Caco-2 (cell line): ENCODE measurements around the gene CORO7. TPM values are rescaled to one million over a fixed set of nuclear protein-coding genes. Genes with fewer than 3 reads are reported as not detected.

Experiments
- BruUV-seq: library from RNA; stranded (reverse); fragments of 400-500 nt; replicated peaks from 2 replicates; lab custom pipeline; 2021; lab: Mats Ljungman, UMichigan
- CTCF ChIA-PET: fragments of 300-600 bp; sonication (Branson Sonifier 250); formaldehyde crosslinking; loops from one replicate; lab custom pipeline; 2022; ENCODE audit warnings: antibody characterized with exemption; lab: Charles Lee
- POLR2A ChIA-PET: fragments of 300-600 bp; sonication (Branson Sonifier 250); formaldehyde crosslinking; loops from one replicate; lab custom pipeline; 2022; ENCODE audit warnings: antibody characterized with exemption; lab: Charles Lee
- DNase-seq, 2 experiments: peaks; one replicate each; pipeline versions ENCODE4 v3.0.0 to v3.0.0-alpha.2; 2020 to 2022
- H3K27me3 ChIP-seq: replicated peaks from 2 replicates; pipeline ENCODE4 v1.6.0; 2011; ENCODE audit warnings: low read length; ENCODE audit not compliant: control insufficient read depth, insufficient read depth
- H3K36me3 ChIP-seq: 2 replicates; pipeline ENCODE4 v1.5.1; 2011; ENCODE audit warnings: low read length; ENCODE audit not compliant: control insufficient read depth, insufficient read depth
- H3K4me1 ChIP-seq: fragments of 250-450 bp; sonication (Bioruptor Pico); 2 replicates; pipeline ENCODE4 v1.5.1; 2020; ENCODE audit warnings: mild to moderate bottlenecking
- H3K4me3 ChIP-seq: 2 replicates; pipeline ENCODE4 v1.5.1; 2011; ENCODE audit warnings: low read depth, mild to moderate bottlenecking, control low read depth, low read length
- H3K9me3 ChIP-seq: fragments of 250-450 bp; sonication (Bioruptor Pico); 2 replicates; pipeline ENCODE4 v1.5.1; 2020; ENCODE audit warnings: mild to moderate bottlenecking, moderate library complexity
- H3K27ac Mint-ChIP-seq: one replicate; pipeline ENCODE4 v1.8.0; 2022; ENCODE audit warnings: mixed read lengths; ENCODE audit not compliant: unreplicated experiment
- H3K27me3 Mint-ChIP-seq: one replicate; pipeline ENCODE4 v1.8.0; 2022; ENCODE audit warnings: mixed read lengths; ENCODE audit not compliant: insufficient read depth, unreplicated experiment
- H3K36me3 Mint-ChIP-seq: one replicate; pipeline ENCODE4 v1.8.0; 2022; ENCODE audit warnings: mild to moderate bottlenecking, mixed read lengths; ENCODE audit not compliant: insufficient read depth, unreplicated experiment
- H3K4me1 Mint-ChIP-seq: one replicate; pipeline ENCODE4 v1.8.0; 2022; ENCODE audit warnings: low read depth, mixed read lengths; ENCODE audit not compliant: unreplicated experiment
- H3K4me3 Mint-ChIP-seq: one replicate; pipeline ENCODE4 v1.8.0; 2022; ENCODE audit warnings: mild to moderate bottlenecking, moderate library complexity, mixed read lengths; ENCODE audit not compliant: unreplicated experiment
- H3K9me3 Mint-ChIP-seq: one replicate; pipeline ENCODE4 v1.8.0; 2022; ENCODE audit warnings: mixed read lengths; ENCODE audit not compliant: unreplicated experiment
- CTCF ChIP-seq, 2 experiments: fragments of 200-600 bp in 1 of 2; IDR thresholded peaks; 1 replicate in 1 of 2; 2 replicates in 1 of 2; pipeline versions ENCODE4 v1.5.1 to v1.8.0; 2011 to 2022; ENCODE audit warnings: antibody characterized with exemption in 1 of 2, control low read depth in 1 of 2, inconsistent platforms in 1 of 2, low read depth in 1 of 2, low read length in 1 of 2, mild to moderate bottlenecking in 1 of 2, moderate library complexity in 1 of 2; ENCODE audit not compliant: insufficient read depth in 1 of 2, severe bottlenecking in 1 of 2, unreplicated experiment in 1 of 2
- intact Hi-C: fragments of 100-400 bp; cut with micrococcal nuclease; formaldehyde crosslinking; loops from one replicate; pipeline ENCODE4 v1.10.0; 2022; ENCODE audit not compliant: unreplicated experiment
- total RNA-seq: library from RNA; stranded (reverse); gene quantifications from 2 replicates; pipeline ENCODE4 v1.2.3, GENCODE V29; 2022

The CORO7 gene
- total RNA-seq, 1 experiment from 2014 or later, result 23.1 TPM

- no peak for DNase-seq
- no peak for TF ChIP-seq CTCF (IDR thresholded peaks at IDR 0.05; ENCODE audit: insufficient read depth in 1 of 2, low read depth in 1 of 2, low read length in 1 of 2, severe bottlenecking in 1 of 2, unreplicated experiment in 1 of 2)
- Histone ChIP-seq H3K36me3 (no peaks in the 10 kb centered on the region; the same call in 1 of the 2 replicates), H3K9me3 (no peaks in the 10 kb centered on the region), H3K4me3 (no peak overlapping the region), H3K27me3 (no peaks in the 10 kb centered on the region), H3K4me1 (no peaks in the 10 kb centered on the region)
- no peaks in the 10 kb centered on the region for H3K9me3 Mint-ChIP-seq
- no peaks in the 10 kb centered on the region for H3K27me3 Mint-ChIP-seq
- intact Hi-C loops, result no loop called here
- ChIA-PET CTCF (no interaction called here), POLR2A (no interaction called here)
- no peaks in the 10 kb centered on the region for H3K4me1 Mint-ChIP-seq
- peaks cover 84% of the 10 kb centered on the region for H3K36me3 Mint-ChIP-seq
- no peak overlapping the region for H3K27ac Mint-ChIP-seq
- BruUV-seq, result no TSS peak
- H3K4me3 Mint-ChIP-seq, result no peak overlapping the region
Observed at GRCh38 chr16:4435337-4436067, 19.1 kb upstream of the CORO7 start.

- H3K9me3 ChIP-seq, result no peaks in the 10 kb centered on the region
- no peak overlapping the region for H3K4me3 ChIP-seq
- no peaks in the 10 kb centered on the region for H3K4me1 ChIP-seq
- H3K4me1 Mint-ChIP-seq, result no peaks in the 10 kb centered on the region
- ChIA-PET CTCF (no interaction called here), POLR2A (no interaction called here)
- H3K27ac Mint-ChIP-seq, result no peak overlapping the region
- H3K27me3 ChIP-seq, result no peaks in the 10 kb centered on the region
- intact Hi-C loops, result no loop called here
- no peaks in the 10 kb centered on the region for H3K9me3 Mint-ChIP-seq
- H3K36me3 ChIP-seq, result no peaks in the 10 kb centered on the region; the same call in 1 of the 2 replicates
- H3K27me3 Mint-ChIP-seq, result no peaks in the 10 kb centered on the region
- BruUV-seq, result no TSS peak
- DNase-seq, result no peak
- H3K4me3 Mint-ChIP-seq, result no peak overlapping the region
- H3K36me3 Mint-ChIP-seq, result peaks cover 80% of the 10 kb centered on the region
- no peak for TF ChIP-seq CTCF (IDR thresholded peaks at IDR 0.05; ENCODE audit: insufficient read depth in 1 of 2, low read depth in 1 of 2, low read length in 1 of 2, severe bottlenecking in 1 of 2, unreplicated experiment in 1 of 2)
Observed at GRCh38 chr16:4433914-4434787, 17.8 kb upstream of the CORO7 start.

GRCh38 chr16:4433228-4433627 is 16.8 kb upstream of the CORO7 start:
- Mint-ChIP-seq H3K4me1 (no peaks in the 10 kb centered on the region), H3K36me3 (peaks cover 85% of the 10 kb centered on the region), H3K4me3 (no peak overlapping the region), H3K27me3 (no peaks in the 10 kb centered on the region), H3K27ac (no peak overlapping the region), H3K9me3 (no peaks in the 10 kb centered on the region)
- H3K4me3 ChIP-seq, result no peak overlapping the region
- TF ChIP-seq CTCF (IDR thresholded peaks at IDR 0.05; ENCODE audit: insufficient read depth in 1 of 2, low read depth in 1 of 2, low read length in 1 of 2, severe bottlenecking in 1 of 2, unreplicated experiment in 1 of 2), result no peak
- H3K9me3 ChIP-seq, result no peaks in the 10 kb centered on the region
- ChIA-PET CTCF (no interaction called here), POLR2A (no interaction called here)
- H3K4me1 ChIP-seq, result no peaks in the 10 kb centered on the region
- H3K36me3 ChIP-seq, result no peaks in the 10 kb centered on the region; the same call in 1 of the 2 replicates
- intact Hi-C loops, result no loop called here
- BruUV-seq, result no TSS peak
- no peaks in the 10 kb centered on the region for H3K27me3 ChIP-seq
- DNase-seq, result no peak
